Cardiac muscle cell (in vitro differentiated cells and primary cell): Measurements from ENCODE around the gene ADH4. TPM values are rescaled to one million over a fixed set of nuclear protein-coding genes. Genes with fewer than 3 reads are reported as not detected.
"Not testable (repeated sequence)": the region's sequence is repeated elsewhere in the genome, so short reads cannot be mapped to it uniquely, and the experiment has no call there.

Experiments
- DNase-seq, 2 donors: peaks; one replicate each; pipeline versions ENCODE4 v3.0.0 to v3.0.0-alpha.2; 2010 to 2017; ENCODE audit warnings: low read depth in 1 of 2, low spot score in 1 of 2
- H3K27ac ChIP-seq: fragments of 200-600 bp; sonication (generic); 2 replicates; pipeline ENCODE4 v1.5.1; 2016
- H3K27me3 ChIP-seq: fragments of 200-600 bp; sonication (generic); 2 replicates; pipeline ENCODE4 v1.6.0; 2016; ENCODE audit warnings: control low read depth
- H3K36me3 ChIP-seq: fragments of 200-600 bp; sonication (generic); 2 replicates; pipeline ENCODE4 v1.5.1; 2016; ENCODE audit warnings: control low read depth
- H3K4me1 ChIP-seq: fragments of 200-600 bp; sonication (generic); 2 replicates; pipeline ENCODE4 v1.8.1; 2017; ENCODE audit warnings: low read depth, mild to moderate bottlenecking, mixed run types
- H3K4me3 ChIP-seq: fragments of 200-600 bp; sonication (generic); 2 replicates; pipeline ENCODE4 v1.5.1; 2016; ENCODE audit warnings: mild to moderate bottlenecking
- H3K9me3 ChIP-seq: fragments of 200-600 bp; sonication (generic); 2 replicates; pipeline ENCODE4 v1.5.1; 2017; ENCODE audit warnings: low read depth, mild to moderate bottlenecking, control low read depth
- CTCF ChIP-seq: IDR thresholded peaks from 2 replicates; pipeline ENCODE4 v1.5.1; 2012; ENCODE audit warnings: low read depth, mild to moderate bottlenecking, low read length
- polyA plus RNA-seq: library from polyadenylated mRNA; unstranded; fragments of >200 nt; fragmentation: Nextera tagmentation; extraction: Ambion mirVana; gene quantifications from 2 replicates; pipeline ENCODE4 v1.2.1, GENCODE V29; 2016
- total RNA-seq: library from RNA; depleted of rRNA; stranded (reverse); fragments of >200 nt; gene quantifications from 2 replicates; pipeline ENCODE4 v1.2.3, GENCODE V29; 2016

ADH4 gene
- total RNA-seq (not detected in 2 replicates), polyA plus RNA-seq (0.42 TPM in 1 of 2 replicates, not detected in the other)

GRCh38 chr4:99144070-99144469 is at the start of gene ADH4:
Gene ADH4, minus strand, starts transcription at chr4:99144297. Its CDS starts 75 bp downstream, at chr4:99144222.
- no peak for TF ChIP-seq CTCF
- DNase-seq: peak in 1 of 2 donors; percentile 55
- H3K27ac ChIP-seq: no peak within 1 kb of the TSS
- peaks cover 5% of the 10 kb centered on the region for H3K4me1 ChIP-seq
- no peaks in the 10 kb centered on the region for H3K9me3 ChIP-seq
- no peaks in the 10 kb centered on the region for H3K27me3 ChIP-seq
- no peak within 1 kb of the TSS for H3K4me3 ChIP-seq
- no peaks in the 10 kb centered on the region for H3K36me3 ChIP-seq

- Histone ChIP-seq H3K27me3 (no peaks in the 10 kb centered on the region), H3K27ac (no peak overlapping the region), H3K4me3 (no peak overlapping the region), H3K36me3 (no peaks in the 10 kb centered on the region), H3K9me3 (no peaks in the 10 kb centered on the region), H3K4me1 (no peaks in the 10 kb centered on the region)
- no peak for DNase-seq
- no peak for TF ChIP-seq CTCF
These were observed 46.2 kb upstream of the ADH4 start for GRCh38 chr4:99190336-99190735.

- H3K9me3 ChIP-seq, H3K4me1 ChIP-seq, H3K27me3 ChIP-seq, H3K36me3 ChIP-seq, H3K4me3 ChIP-seq, DNase-seq, H3K27ac ChIP-seq: not testable (repeated sequence)
These were observed 45.8 kb upstream of the ADH4 start for GRCh38 chr4:99189900-99190299.

- Histone ChIP-seq H3K4me1 (no peaks in the 10 kb centered on the region), H3K4me3 (no peak overlapping the region)
- DNase-seq: no peak
These were observed 41.9 kb upstream of the ADH4 start for GRCh38 chr4:99186029-99186428.

GRCh38 chr4:99185581-99185980 is 41.5 kb upstream of the ADH4 start:
- no peaks in the 10 kb centered on the region for H3K9me3 ChIP-seq
- TF ChIP-seq CTCF: no peak
- H3K4me1 ChIP-seq: no peaks in the 10 kb centered on the region
- H3K27ac ChIP-seq: no peak overlapping the region
- no peak overlapping the region for H3K4me3 ChIP-seq
- no peak for DNase-seq
- H3K27me3 ChIP-seq: no peaks in the 10 kb centered on the region
- H3K36me3 ChIP-seq: no peaks in the 10 kb centered on the region

More at GRCh38 chr4:99186029-99186428, 41.9 kb upstream of the ADH4 start:
- Histone ChIP-seq H3K36me3 (no peaks in the 10 kb centered on the region), H3K27ac (no peak overlapping the region), H3K27me3 (no peaks in the 10 kb centered on the region), H3K9me3 (no peaks in the 10 kb centered on the region)
- TF ChIP-seq CTCF: no peak

GRCh38 chr4:99180382-99181070 is 36.4 kb upstream of the ADH4 start:
- peak in 1 of 2 donors; percentile 78 for DNase-seq
- TF ChIP-seq CTCF: no peak
- no peaks in the 10 kb centered on the region for H3K27me3 ChIP-seq
- H3K27ac ChIP-seq: no peak overlapping the region
- H3K9me3 ChIP-seq: no peaks in the 10 kb centered on the region
- H3K4me3 ChIP-seq: no peak overlapping the region
- no peaks in the 10 kb centered on the region for H3K4me1 ChIP-seq
- no peaks in the 10 kb centered on the region for H3K36me3 ChIP-seq
